ENCODE data around the gene RPP38.

Gene RPP38

DNA sequence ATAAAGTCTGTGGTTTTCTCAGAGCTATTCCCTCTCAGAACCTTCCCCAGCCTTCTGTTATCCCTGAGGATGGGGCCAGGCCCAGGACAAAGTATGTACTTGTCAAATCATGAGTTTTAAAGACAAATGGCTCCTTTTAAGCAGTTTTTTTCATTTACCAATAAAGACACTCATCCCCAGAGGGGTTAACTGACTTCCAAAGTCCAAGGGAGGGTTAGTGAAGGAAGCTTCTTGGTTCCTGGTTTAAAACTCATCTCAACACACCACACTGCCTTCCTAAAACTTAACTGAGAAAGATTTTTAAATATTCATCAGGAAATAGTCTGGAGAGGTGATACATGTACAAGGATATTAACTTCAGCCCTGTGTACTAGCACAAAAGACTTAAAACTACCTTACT is 55.4 kb downstream of the RPP38 start:
- no peak for DNase-seq (ENCODE audit: low spot score)

Measured in AG20443 (cell line).